AG04449 (cell line): ENCODE data around the gene TSPO.
A peak's percentile ranks its signal among the peaks of the same experiment; 100 is the strongest.

Experiments
- CTCF ChIA-PET: fragments of 350-600 bp; formaldehyde crosslinking; extraction: SDS; loops from one replicate; lab custom pipeline; 2021; ENCODE audit warnings: antibody characterized with exemption; lab: Yijun Ruan, JAX
- POLR2A ChIA-PET: fragments of 400-600, 350-600 bp; formaldehyde crosslinking; extraction: SDS; loops from one replicate; lab custom pipeline; 2020; ENCODE audit warnings: antibody characterized with exemption, inconsistent platforms; lab: Yijun Ruan, JAX
- DNase-seq: peaks from one replicate; pipeline ENCODE4 v3.0.0-alpha.2; 2010; ENCODE audit warnings: low read depth, low spot score
- H3K4me3 ChIP-seq: 2 replicates; pipeline ENCODE4 v1.5.1; 2011; ENCODE audit warnings: low read depth, mild to moderate bottlenecking, control low read depth, low read length
- CTCF ChIP-seq: IDR thresholded peaks from one replicate; pipeline ENCODE4 v1.5.1; 2011; ENCODE audit warnings: mild to moderate bottlenecking, moderate library complexity, low read length, control low read depth, inconsistent platforms; ENCODE audit not compliant: insufficient read depth; ENCODE audit errors: missing control alignments

The TSPO gene

GRCh38 chr22:43148581-43148980 is 2.8 kb upstream of the TSPO start:
- CTCF ChIA-PET = interaction anchor here (1.1 kb wide), 1 partner anchor 11 kb away, joined by 3 read pairs; no protein-coding TSS in a partner anchor
- POLR2A ChIA-PET = no interaction called here
- TF ChIP-seq CTCF = no peak
- H3K4me3 ChIP-seq = no peak overlapping the region
- DNase-seq = no peak

- CTCF ChIA-PET = interaction anchor here (0.8 kb wide), 1 partner anchor 37 kb away, joined by 3 read pairs; no protein-coding TSS in a partner anchor
- no peak for DNase-seq
- TF ChIP-seq CTCF = no peak
- H3K4me3 ChIP-seq = peak overlapping the region; percentile 83
- POLR2A ChIA-PET = interaction anchor here (1.0 kb wide), 1 partner anchor 18 kb away, joined by 3 read pairs; no protein-coding TSS in a partner anchor
Observed at GRCh38 chr22:43150731-43151206, 590 bp upstream of the TSPO start.

GRCh38 chr22:43152003-43152356 is 621 bp downstream of the TSPO start:
- no peak for TF ChIP-seq CTCF
- ChIA-PET POLR2A (interaction anchor here (1.3 kb wide), 1 partner anchor 12 kb away, joined by 5 read pairs; no protein-coding TSS in a partner anchor), CTCF (no interaction called here)
- peak overlapping the region; percentile 83 for H3K4me3 ChIP-seq
- DNase-seq = no peak

GRCh38 chr22:43152357-43153071 is 1.2 kb downstream of the TSPO start:
- CTCF ChIA-PET = no interaction called here
- POLR2A ChIA-PET = interaction anchor here (1.3 kb wide), 1 partner anchor 12 kb away, joined by 5 read pairs; no protein-coding TSS in a partner anchor
- no peak for DNase-seq
- H3K4me3 ChIP-seq = peak overlapping the region; percentile 83
- no peak for TF ChIP-seq CTCF

- TF ChIP-seq CTCF = no peak
- H3K4me3 ChIP-seq = no peak overlapping the region
- CTCF ChIA-PET = no interaction called here
- no peak for DNase-seq
- POLR2A ChIA-PET = no interaction called here
Observed at GRCh38 chr22:43153899-43154298, 2.5 kb downstream of the TSPO start.

- CTCF ChIA-PET = no interaction called here
- no peak for DNase-seq
- TF ChIP-seq CTCF = no peak
- POLR2A ChIA-PET = no interaction called here
- H3K4me3 ChIP-seq = no peak overlapping the region
Observed at GRCh38 chr22:43154887-43155536, 3.7 kb downstream of the TSPO start.
